Measurements from ENCODE around the gene SLC25A33.

GRCh38 chr1:9630331-9631111, 91.3 kb downstream of the SLC25A33 start:
- TF ChIP-seq CTCF (IDR thresholded peaks at IDR 0.05; ENCODE audit: borderline replicate concordance, extremely low read depth, low read length, poor library complexity, severe bottlenecking), result peak; percentile 2
- no peak for TF ChIP-seq EZH2 (IDR thresholded peaks at IDR 0.05; ENCODE audit: borderline replicate concordance, low read depth, low read length, severe bottlenecking)

Measured in DND-41 (cell line).